Vagina (tissue), 2 donors: ENCODE results near the gene C9orf152. TPM values are rescaled to one million over a fixed set of nuclear protein-coding genes. Genes with fewer than 3 reads are reported as not detected.

Source experiments
- DNase-seq, 2 donors: peaks; one replicate each; pipeline ENCODE4 v3.0.0-alpha.2; 2017; ENCODE audit errors: extremely low spot score in 2 of 2
- H3K27ac ChIP-seq: fragments of 200-600 bp; sonication (generic); one replicate; pipeline ENCODE4 v1.5.1; 2019
- H3K27me3 ChIP-seq: fragments of 200-600 bp; sonication (generic); one replicate; pipeline ENCODE4 v1.5.1; 2019
- H3K36me3 ChIP-seq, 2 donors: fragments of 200-600 bp; sonication (generic); one replicate each; pipeline ENCODE4 v1.5.1; 2017 to 2019
- H3K4me1 ChIP-seq: fragments of 200-600 bp; sonication (generic); one replicate; pipeline ENCODE4 v1.5.1; 2019
- H3K4me3 ChIP-seq, 2 donors: fragments of 200-600 bp; sonication (generic); 1 replicate in 1 of 2; 2 replicates in 1 of 2; pipeline ENCODE4 v1.5.1; 2016 to 2019
- H3K9me3 ChIP-seq: fragments of 200-600 bp; sonication (generic); one replicate; pipeline ENCODE4 v1.5.1; 2019
- CTCF ChIP-seq, 3 experiments: fragments of 450-650 bp in 2 of 3; fragments of 200-600 bp in 1 of 3; sonication (generic) in 1 of 3; IDR thresholded peaks; one replicate each; pipeline ENCODE4 v1.5.1; 2017 to 2019; ENCODE audit warnings: antibody characterized with exemption in 3 of 3, mild to moderate bottlenecking in 2 of 3, moderate library complexity in 2 of 3
- POLR2A ChIP-seq, 2 donors: fragments of 450-650 bp; IDR thresholded peaks; one replicate each; pipeline ENCODE4 v1.6.1; 2017; ENCODE audit warnings: antibody characterized with exemption in 2 of 2, mild to moderate bottlenecking in 2 of 2, moderate library complexity in 2 of 2
- POLR2AphosphoS5 ChIP-seq, 2 donors: sonication (generic); formaldehyde crosslinking; IDR thresholded peaks; one replicate each; pipeline ENCODE4 v1.9.0; 2017; ENCODE audit warnings: antibody characterized with exemption in 2 of 2, mild to moderate bottlenecking in 2 of 2, low read depth in 1 of 2; ENCODE audit not compliant: insufficient read depth in 1 of 2
- intact Hi-C: fragments of 100-400 bp; cut with DNase I; formaldehyde crosslinking; loops from one replicate; pipeline ENCODE4 v1.15.1; 2023
- total RNA-seq: library from RNA; depleted of rRNA; stranded (reverse); fragments of >200 nt; gene quantifications from one replicate; pipeline ENCODE4 v1.2.3, GENCODE V29; 2016

Gene C9orf152
- total RNA-seq, 1 donor from 2014 or later: 0.49 TPM

GRCh38 chr9:110175275-110175968 is 32.5 kb downstream of the C9orf152 start:
- TF ChIP-seq CTCF (IDR thresholded peaks at IDR 0.05) (no peak), POLR2AphosphoS5 (IDR thresholded peaks at IDR 0.05; ENCODE audit: insufficient read depth in 1 of 2, low read depth in 1 of 2) (no peak), POLR2A (IDR thresholded peaks at IDR 0.05) (no peak)
- Histone ChIP-seq H3K4me3 (no peak overlapping the region), H3K27me3 (no peaks in the 10 kb centered on the region), H3K27ac (no peak overlapping the region), H3K4me1 (no peaks in the 10 kb centered on the region), H3K9me3 (no peaks in the 10 kb centered on the region), H3K36me3 (no peaks in the 10 kb centered on the region)
- no peak for DNase-seq
- intact Hi-C loops: no loop called here

GRCh38 chr9:110173322-110173642 is 34.7 kb downstream of the C9orf152 start:
- no peak for TF ChIP-seq POLR2AphosphoS5 (IDR thresholded peaks at IDR 0.05; ENCODE audit: insufficient read depth in 1 of 2, low read depth in 1 of 2)
- TF ChIP-seq CTCF (IDR thresholded peaks at IDR 0.05): no peak
- TF ChIP-seq POLR2A (IDR thresholded peaks at IDR 0.05): no peak

GRCh38 chr9:110170357-110171257 is 37.4 kb downstream of the C9orf152 start:
- Histone ChIP-seq H3K9me3 (no peaks in the 10 kb centered on the region), H3K36me3 (no peaks in the 10 kb centered on the region), H3K27me3 (no peaks in the 10 kb centered on the region), H3K4me3 (no peak overlapping the region), H3K27ac (no peak overlapping the region), H3K4me1 (no peaks in the 10 kb centered on the region)
- DNase-seq: peak in 1 of 2 donors; percentile 13
- no peak for TF ChIP-seq CTCF (IDR thresholded peaks at IDR 0.05)
- no peak for TF ChIP-seq POLR2AphosphoS5 (IDR thresholded peaks at IDR 0.05; ENCODE audit: insufficient read depth in 1 of 2, low read depth in 1 of 2)
- TF ChIP-seq POLR2A (IDR thresholded peaks at IDR 0.05): no peak
- intact Hi-C loops: no loop called here

More at GRCh38 chr9:110173322-110173642, 34.7 kb downstream of the C9orf152 start:
- no peaks in the 10 kb centered on the region for H3K9me3 ChIP-seq
- no peaks in the 10 kb centered on the region for H3K36me3 ChIP-seq
- no peak overlapping the region for H3K27ac ChIP-seq
- DNase-seq: no peak
- no peaks in the 10 kb centered on the region for H3K27me3 ChIP-seq
- intact Hi-C loops: no loop called here
- no peaks in the 10 kb centered on the region for H3K4me1 ChIP-seq
- no peak overlapping the region for H3K4me3 ChIP-seq

- TF ChIP-seq POLR2AphosphoS5 (IDR thresholded peaks at IDR 0.05; ENCODE audit: insufficient read depth in 1 of 2, low read depth in 1 of 2) (no peak), CTCF (IDR thresholded peaks at IDR 0.05) (no peak), POLR2A (IDR thresholded peaks at IDR 0.05) (no peak)
- no peaks in the 10 kb centered on the region for H3K27me3 ChIP-seq
- intact Hi-C loops: no loop called here
- H3K36me3 ChIP-seq: no peaks in the 10 kb centered on the region
- no peaks in the 10 kb centered on the region for H3K4me1 ChIP-seq
- no peak overlapping the region for H3K27ac ChIP-seq
- DNase-seq: no peak
- H3K9me3 ChIP-seq: no peaks in the 10 kb centered on the region
- no peak overlapping the region for H3K4me3 ChIP-seq
These were observed 39.5 kb downstream of the C9orf152 start for GRCh38 chr9:110168486-110168885.

- intact Hi-C loops: no loop called here
- Histone ChIP-seq H3K4me3 (no peak overlapping the region), H3K36me3 (no peaks in the 10 kb centered on the region), H3K4me1 (peaks cover 16% of the 10 kb centered on the region), H3K27me3 (no peaks in the 10 kb centered on the region), H3K27ac (no peak overlapping the region), H3K9me3 (no peaks in the 10 kb centered on the region)
- TF ChIP-seq CTCF (IDR thresholded peaks at IDR 0.05): no peak
- TF ChIP-seq POLR2A (IDR thresholded peaks at IDR 0.05): no peak
- no peak for TF ChIP-seq POLR2AphosphoS5 (IDR thresholded peaks at IDR 0.05; ENCODE audit: insufficient read depth in 1 of 2, low read depth in 1 of 2)
- DNase-seq: no peak
These were observed 46.0 kb downstream of the C9orf152 start for GRCh38 chr9:110161940-110162339.
